Ishikawa (cell line): Measurements from ENCODE around the gene PLCB1.
A peak's percentile ranks its signal among the peaks of the same experiment; 100 is the strongest.

Experiments
- CREB1 ChIP-seq: IDR thresholded peaks from 2 replicates; pipeline ENCODE4 v1.6.1; 2012; ENCODE audit warnings: low read depth
- EGR1 ChIP-seq: IDR thresholded peaks from 2 replicates; pipeline ENCODE4 v1.6.1; 2012
- EP300 ChIP-seq: IDR thresholded peaks from 2 replicates; pipeline ENCODE4 v1.6.1; 2012; ENCODE audit warnings: borderline replicate concordance
- FOXM1 ChIP-seq: IDR thresholded peaks from 2 replicates; pipeline ENCODE4 v1.6.1; 2012; ENCODE audit warnings: low read depth, borderline replicate concordance
- NFIC ChIP-seq: IDR thresholded peaks from 2 replicates; pipeline ENCODE4 v1.6.1; 2012
- RAD21 ChIP-seq: IDR thresholded peaks from 2 replicates; pipeline ENCODE4 v1.6.1; 2012; ENCODE audit warnings: low read depth
- TAF1 ChIP-seq: IDR thresholded peaks from 2 replicates; pipeline ENCODE4 v1.6.1; 2012; ENCODE audit warnings: low read depth, mild to moderate bottlenecking
- TCF12 ChIP-seq: IDR thresholded peaks from 2 replicates; pipeline ENCODE4 v1.6.1; 2012; ENCODE audit warnings: low read depth
- TEAD4 ChIP-seq: IDR thresholded peaks from 2 replicates; pipeline ENCODE4 v1.6.1; 2012
- YY1 ChIP-seq: IDR thresholded peaks from 2 replicates; pipeline ENCODE4 v1.6.1; 2012; ENCODE audit warnings: low read depth
- ZBTB7A ChIP-seq: IDR thresholded peaks from 2 replicates; pipeline ENCODE4 v1.6.1; 2012; ENCODE audit warnings: low read depth
- TF ChIP-seq, protein P1 (sequence below): IDR thresholded peaks from 2 replicates; pipeline ENCODE4 v1.6.1; 2012; ENCODE audit warnings: low read depth, mild to moderate bottlenecking
- TF ChIP-seq, protein P2 (sequence below): IDR thresholded peaks from 2 replicates; pipeline ENCODE4 v1.6.1; 2012
- TF ChIP-seq, protein P3 (sequence below): IDR thresholded peaks from 2 replicates; pipeline ENCODE4 v1.6.1; 2012

Gene PLCB1

DNA sequence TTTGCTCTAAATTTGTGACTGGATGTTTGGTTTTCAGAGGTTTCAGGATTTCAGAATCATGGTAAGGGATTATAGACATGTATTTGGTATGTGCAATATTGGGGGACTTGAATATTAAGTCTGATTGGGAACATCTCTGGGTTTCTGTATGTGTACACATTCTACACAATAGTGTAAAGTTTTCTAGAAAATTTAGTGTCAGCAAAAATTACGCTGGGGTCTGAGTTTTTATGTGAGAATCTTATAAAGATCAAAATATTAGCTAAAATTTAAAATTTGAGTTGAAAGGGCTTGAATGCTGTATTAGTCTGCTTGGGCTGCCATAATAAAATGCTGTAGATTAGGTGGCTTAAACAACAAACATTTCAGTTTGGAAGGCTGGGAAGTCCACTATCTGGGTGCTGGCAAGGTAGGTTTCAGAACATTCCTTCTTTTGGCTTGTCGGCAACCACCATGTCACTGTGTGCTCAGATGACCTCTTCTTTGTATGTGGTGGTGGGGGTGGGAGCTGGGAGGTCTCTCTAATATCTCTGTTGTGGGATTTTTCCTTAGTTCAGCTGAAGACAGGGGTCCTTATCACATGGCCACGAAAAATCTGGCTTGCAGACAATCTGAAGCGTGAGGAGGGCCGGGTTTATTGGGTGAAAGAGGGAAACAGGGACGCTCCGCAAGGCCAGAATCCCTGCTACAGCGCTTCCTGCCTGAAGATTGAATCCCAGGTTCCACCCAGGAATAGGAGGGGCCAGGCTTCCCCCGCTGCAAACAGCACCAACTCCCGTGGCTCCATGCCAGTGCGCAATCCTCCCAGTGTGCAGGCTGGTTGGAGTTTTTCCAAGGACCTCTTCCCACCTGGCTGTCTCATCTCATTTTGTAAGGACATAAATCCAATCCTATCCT lies 299.7 kb downstream of the PLCB1 start:
- TF ChIP-seq NFIC (0 out of 2 replicates have a peak, but pooled peaks have one; percentile 4), TCF12 (no peak)
- TF ChIP-seq, protein P1, sequence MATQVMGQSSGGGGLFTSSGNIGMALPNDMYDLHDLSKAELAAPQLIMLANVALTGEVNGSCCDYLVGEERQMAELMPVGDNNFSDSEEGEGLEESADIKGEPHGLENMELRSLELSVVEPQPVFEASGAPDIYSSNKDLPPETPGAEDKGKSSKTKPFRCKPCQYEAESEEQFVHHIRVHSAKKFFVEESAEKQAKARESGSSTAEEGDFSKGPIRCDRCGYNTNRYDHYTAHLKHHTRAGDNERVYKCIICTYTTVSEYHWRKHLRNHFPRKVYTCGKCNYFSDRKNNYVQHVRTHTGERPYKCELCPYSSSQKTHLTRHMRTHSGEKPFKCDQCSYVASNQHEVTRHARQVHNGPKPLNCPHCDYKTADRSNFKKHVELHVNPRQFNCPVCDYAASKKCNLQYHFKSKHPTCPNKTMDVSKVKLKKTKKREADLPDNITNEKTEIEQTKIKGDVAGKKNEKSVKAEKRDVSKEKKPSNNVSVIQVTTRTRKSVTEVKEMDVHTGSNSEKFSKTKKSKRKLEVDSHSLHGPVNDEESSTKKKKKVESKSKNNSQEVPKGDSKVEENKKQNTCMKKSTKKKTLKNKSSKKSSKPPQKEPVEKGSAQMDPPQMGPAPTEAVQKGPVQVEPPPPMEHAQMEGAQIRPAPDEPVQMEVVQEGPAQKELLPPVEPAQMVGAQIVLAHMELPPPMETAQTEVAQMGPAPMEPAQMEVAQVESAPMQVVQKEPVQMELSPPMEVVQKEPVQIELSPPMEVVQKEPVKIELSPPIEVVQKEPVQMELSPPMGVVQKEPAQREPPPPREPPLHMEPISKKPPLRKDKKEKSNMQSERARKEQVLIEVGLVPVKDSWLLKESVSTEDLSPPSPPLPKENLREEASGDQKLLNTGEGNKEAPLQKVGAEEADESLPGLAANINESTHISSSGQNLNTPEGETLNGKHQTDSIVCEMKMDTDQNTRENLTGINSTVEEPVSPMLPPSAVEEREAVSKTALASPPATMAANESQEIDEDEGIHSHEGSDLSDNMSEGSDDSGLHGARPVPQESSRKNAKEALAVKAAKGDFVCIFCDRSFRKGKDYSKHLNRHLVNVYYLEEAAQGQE: no peak

DNA sequence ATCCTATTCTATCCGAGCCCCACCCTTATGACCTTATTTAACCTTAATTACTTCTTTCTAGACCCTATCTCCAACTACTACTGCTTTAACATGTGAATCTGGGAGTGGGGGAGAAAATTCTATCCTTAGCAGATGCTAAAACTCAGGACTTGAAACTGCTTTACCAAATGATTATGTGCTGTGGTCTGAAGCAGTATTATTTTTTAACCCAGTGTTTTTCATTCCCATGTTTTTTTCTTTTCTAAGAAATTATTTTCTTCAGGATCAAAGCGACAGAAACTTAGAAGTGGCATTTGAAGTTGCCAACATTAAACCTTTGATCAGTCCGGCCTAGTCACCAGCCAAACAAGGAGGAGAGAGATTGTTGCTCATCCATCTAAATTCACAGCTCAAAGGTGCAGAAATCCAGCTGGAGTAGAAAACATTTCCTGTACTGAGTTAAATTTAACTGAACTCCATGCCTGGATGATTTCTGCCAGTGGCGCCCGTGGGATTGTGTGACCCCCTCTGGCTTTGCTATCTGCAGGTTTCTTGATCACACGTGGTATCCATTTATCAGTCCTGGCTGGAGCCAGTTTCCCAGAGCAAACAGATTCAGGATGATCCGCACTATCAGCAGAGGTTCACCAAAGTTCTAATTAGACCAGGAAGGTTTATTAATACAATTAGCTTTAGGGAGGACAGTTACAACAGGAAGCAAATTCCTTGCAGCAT lies 300.5 kb downstream of the PLCB1 start:
- no peak for TF ChIP-seq YY1
- 0 out of 2 replicates have a peak, but pooled peaks have one; percentile 2 for TF ChIP-seq NFIC

DNA sequence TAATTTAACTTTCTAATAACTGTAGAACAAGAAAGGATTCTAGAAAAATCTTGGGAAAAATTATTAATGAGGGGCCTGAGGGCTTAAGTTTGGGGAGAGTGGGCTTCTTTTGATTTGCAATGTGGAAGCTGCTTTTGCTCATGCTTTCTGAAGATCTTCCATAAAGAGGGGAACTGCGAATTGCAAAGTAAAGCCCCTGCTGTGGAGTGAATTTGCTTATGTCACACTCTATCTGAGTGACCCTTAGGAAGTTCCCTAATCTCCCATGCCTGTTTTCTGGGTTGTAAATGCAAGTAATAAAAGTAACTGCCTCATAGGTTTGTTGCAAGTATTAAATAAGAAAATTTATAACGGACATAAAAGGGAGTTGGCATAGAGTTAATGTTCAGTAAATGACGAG lies 301.2 kb downstream of the PLCB1 start:
- TF ChIP-seq, protein P2, sequence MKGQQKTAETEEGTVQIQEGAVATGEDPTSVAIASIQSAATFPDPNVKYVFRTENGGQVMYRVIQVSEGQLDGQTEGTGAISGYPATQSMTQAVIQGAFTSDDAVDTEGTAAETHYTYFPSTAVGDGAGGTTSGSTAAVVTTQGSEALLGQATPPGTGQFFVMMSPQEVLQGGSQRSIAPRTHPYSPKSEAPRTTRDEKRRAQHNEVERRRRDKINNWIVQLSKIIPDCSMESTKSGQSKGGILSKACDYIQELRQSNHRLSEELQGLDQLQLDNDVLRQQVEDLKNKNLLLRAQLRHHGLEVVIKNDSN: no peak
- TF ChIP-seq EGR1 (no peak), TEAD4 (no peak), EP300 (no peak), NFIC (no peak), ZBTB7A (no peak), TAF1 (no peak), FOXM1 (no peak)
- TF ChIP-seq, protein P1: no peak
- TF ChIP-seq, protein P3, sequence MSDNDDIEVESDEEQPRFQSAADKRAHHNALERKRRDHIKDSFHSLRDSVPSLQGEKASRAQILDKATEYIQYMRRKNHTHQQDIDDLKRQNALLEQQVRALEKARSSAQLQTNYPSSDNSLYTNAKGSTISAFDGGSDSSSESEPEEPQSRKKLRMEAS: no peak

DNA sequence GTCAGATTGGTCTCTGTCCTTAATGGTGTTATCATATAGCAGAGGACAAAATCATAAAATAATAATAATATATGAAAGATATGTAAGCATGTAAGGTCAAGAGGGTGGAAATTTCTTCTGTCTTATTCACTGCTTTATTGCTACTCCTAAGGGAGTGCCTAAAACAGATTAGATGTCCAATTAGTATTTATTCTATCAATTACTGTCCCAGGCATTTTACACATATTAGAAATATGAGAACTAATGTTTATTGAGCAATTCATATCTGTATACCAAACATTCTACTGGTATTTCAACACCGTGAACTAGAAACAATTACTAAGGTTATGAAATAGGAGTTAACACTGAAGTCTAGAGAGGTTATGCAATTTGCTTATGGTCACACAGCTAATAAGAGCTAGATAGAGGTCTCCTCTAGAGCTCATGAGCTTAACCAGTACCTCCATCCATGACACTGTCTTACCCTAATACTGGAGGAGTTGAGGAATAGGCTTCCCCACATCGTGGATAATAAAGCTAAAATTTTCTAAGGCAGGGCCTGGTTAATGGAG lies 302.3 kb downstream of the PLCB1 start:
- TF ChIP-seq YY1: no peak
- no peak for TF ChIP-seq TCF12
- TF ChIP-seq FOXM1: no peak
- TF ChIP-seq, protein P1: no peak
- TF ChIP-seq NFIC: no peak
- TF ChIP-seq EGR1: no peak
- TF ChIP-seq, protein P2: no peak
- TF ChIP-seq TAF1: no peak
- no peak for TF ChIP-seq CREB1
- no peak for TF ChIP-seq TEAD4
- TF ChIP-seq EP300: no peak
- TF ChIP-seq ZBTB7A: no peak
- TF ChIP-seq RAD21: no peak
